Skin epidermis (tissue), 12 donors: ENCODE results near the gene PRKRA.

Experiments used
- H3K27ac ChIP-seq, 21 experiments: fragments of 200-600 bp; sonication (generic) in 11 of 21; one replicate each; pipeline ENCODE4 v1.5.0; 2020; ENCODE audit warnings: mild to moderate bottlenecking in 3 of 21, inconsistent platforms in 2 of 21, moderate library complexity in 2 of 21
- H3K4me3 ChIP-seq, 7 experiments: fragments of 200-600 bp; sonication (generic) in 2 of 7; one replicate each; pipeline ENCODE4 v1.5.0; 2020; ENCODE audit warnings: inconsistent platforms in 2 of 7, mild to moderate bottlenecking in 2 of 7, moderate library complexity in 1 of 7

PRKRA gene

GRCh38 chr2:178385595-178386148 is 65.3 kb downstream of the PRKRA start:
- H3K27ac ChIP-seq: no peak overlapping the region
- no peak overlapping the region for H3K4me3 ChIP-seq

GRCh38 chr2:178383718-178384117 is 67.3 kb downstream of the PRKRA start:
- Histone ChIP-seq H3K4me3 (no peak overlapping the region), H3K27ac (no peak overlapping the region)
